Keratinocyte (primary cell): ENCODE results near the gene FOXK1. TPM values are rescaled to one million over a fixed set of nuclear protein-coding genes. Genes with fewer than 3 reads are reported as not detected.

Experiments used
- DNase-seq: peaks from one replicate; pipeline ENCODE4 v3.0.0-alpha.2; 2011; ENCODE audit warnings: low read depth, missing footprints, low spot score
- FAIRE-seq: peaks from 2 replicates; lab custom pipeline; 2011; peaks lifted over from hg19 to GRCh38; lab: Jason Lieb, UNC
- H2AFZ ChIP-seq: 2 replicates; pipeline ENCODE4 v1.6.0; 2012; ENCODE audit warnings: low read length, control low read depth, inconsistent platforms; ENCODE audit not compliant: control insufficient read depth
- H3K27ac ChIP-seq: 2 replicates; pipeline ENCODE4 v1.5.1; 2011; ENCODE audit warnings: low read length; ENCODE audit not compliant: control insufficient read depth, insufficient read depth
- H3K27me3 ChIP-seq: 3 replicates; pipeline ENCODE4 v1.6.0; 2011; ENCODE audit warnings: low read length; ENCODE audit not compliant: control insufficient read depth, insufficient read depth; ENCODE audit errors: extremely low read depth
- H3K36me3 ChIP-seq, 2 experiments: 2 replicates in 1 of 2; 3 replicates in 1 of 2; pipeline ENCODE4 v1.5.1; 2011; ENCODE audit warnings: low read length in 2 of 2, mild to moderate bottlenecking in 1 of 2; ENCODE audit not compliant: control insufficient read depth in 2 of 2, insufficient read depth in 2 of 2; ENCODE audit errors: extremely low read depth in 1 of 2
- H3K4me1 ChIP-seq: 3 replicates; pipeline ENCODE4 v1.5.1; 2011; ENCODE audit warnings: low read length; ENCODE audit not compliant: control insufficient read depth, insufficient read depth; ENCODE audit errors: extremely low read depth
- H3K4me2 ChIP-seq: 3 replicates; pipeline ENCODE4 v1.6.0; 2011; ENCODE audit warnings: low read depth, low read length; ENCODE audit not compliant: control insufficient read depth, insufficient read depth; ENCODE audit errors: extremely low read depth
- H3K4me3 ChIP-seq, 3 experiments: fragments of 200-600 bp in 1 of 3; sonication (generic) in 1 of 3; 2 replicates in 2 of 3; 3 replicates in 1 of 3; pipeline ENCODE4 v1.5.1; 2011 to 2016; ENCODE audit warnings: low read length in 3 of 3, mild to moderate bottlenecking in 3 of 3, control low read depth in 2 of 3, inconsistent platforms in 1 of 3, low read depth in 1 of 3, mixed read lengths in 1 of 3, mixed run types in 1 of 3, moderate library complexity in 1 of 3; ENCODE audit not compliant: control insufficient read depth in 2 of 3, insufficient read depth in 2 of 3; ENCODE audit errors: extremely low read depth in 1 of 3
- H3K79me2 ChIP-seq: 2 replicates; pipeline ENCODE4 v1.6.0; 2012; ENCODE audit warnings: low read length; ENCODE audit not compliant: control insufficient read depth, insufficient read depth
- H3K9ac ChIP-seq: 3 replicates; pipeline ENCODE4 v1.6.0; 2011; ENCODE audit warnings: low read length; ENCODE audit not compliant: control insufficient read depth, insufficient read depth; ENCODE audit errors: extremely low read depth
- H3K9me1 ChIP-seq: 3 replicates; pipeline ENCODE4 v1.6.0; 2011; ENCODE audit warnings: low read length; ENCODE audit not compliant: control insufficient read depth, insufficient read depth; ENCODE audit errors: extremely low read depth
- H3K9me3 ChIP-seq: 2 replicates; pipeline ENCODE4 v1.5.1; 2012; ENCODE audit warnings: low read depth, low read length; ENCODE audit not compliant: control insufficient read depth
- H4K20me1 ChIP-seq: 3 replicates; pipeline ENCODE4 v1.6.0; 2011; ENCODE audit warnings: low read length; ENCODE audit not compliant: control insufficient read depth, insufficient read depth; ENCODE audit errors: extremely low read depth
- CTCF ChIP-seq, 3 experiments: IDR thresholded peaks in 1 of 3; conservative IDR thresholded peaks in 1 of 3; optimal IDR thresholded peaks in 1 of 3; 2 replicates in 2 of 3; 3 replicates in 1 of 3; pipeline versions ENCODE3 to v1.5.1; 2011; ENCODE audit warnings: low read length in 3 of 3, mild to moderate bottlenecking in 3 of 3, moderate library complexity in 2 of 3, control low read depth in 1 of 3, inconsistent platforms in 1 of 3; ENCODE audit not compliant: insufficient read depth in 2 of 3; ENCODE audit errors: extremely low read depth in 1 of 3
- EZH2 ChIP-seq: IDR thresholded peaks from one replicate; pipeline ENCODE4 v1.6.1; 2012; ENCODE audit warnings: inconsistent platforms, mild to moderate bottlenecking, low read length, moderate library complexity
- dilution Hi-C: fragments of 300-500 bp; cut with MboI; formaldehyde crosslinking; loops from one replicate; pipeline ENCODE4 v1.7.0; 2020; ENCODE audit warnings: low sequenced_read_pairs; ENCODE audit not compliant: extremely low pct_ligation_motif_present
- polyA plus RNA-seq, 5 experiments: library from polyadenylated mRNA; depleted of rRNA in 3 of 5; stranded (reverse) in 3 of 5; stranded (forward) in 1 of 5; unstranded in 1 of 5; fragments of >200 nt; gene quantifications; 1 replicate in 1 of 5; 2 replicates in 3 of 5; 3 replicates in 1 of 5; pipeline versions ENCODE4 v1.2.1 to v1.2.3, GENCODE V29; 2011 to 2012; ENCODE audit warnings: missing spikeins in 2 of 5, low read depth in 1 of 5, low replicate concordance in 1 of 5

The FOXK1 gene
- polyA plus RNA-seq, 1 donor (not counting 4 experiments of a cell fraction or from before 2014, with no cell fraction given) = 4.4 TPM

- Histone ChIP-seq H3K4me2 (no peak overlapping the region), H3K4me3 (no peak overlapping the region), H3K9ac (no peak overlapping the region), H3K27me3 (no peaks in the 10 kb centered on the region), H3K27ac (no peak overlapping the region), H3K4me1 (peaks cover 4% of the 10 kb centered on the region), H3K36me3 (peaks cover 0 to 2% of the 10 kb centered on the region in 2 experiments), H3K9me3 (no peaks in the 10 kb centered on the region), H4K20me1 (peaks cover under 1% of the 10 kb centered on the region), H2AFZ (no peak overlapping the region), H3K79me2 (peaks cover 76% of the 10 kb centered on the region), H3K9me1 (no peaks in the 10 kb centered on the region)
- FAIRE-seq (no peak), DNase-seq (no peak)
- TF ChIP-seq CTCF (optimal IDR thresholded peaks at IDR 0.05 in 1 of 3, IDR thresholded peaks at IDR 0.05 in 1 of 3, conservative IDR thresholded peaks at IDR 0.05 in 1 of 3; ENCODE audit: extremely low read depth in 1 of 3, insufficient read depth in 2 of 3, low read length in 3 of 3) = no peak
- TF ChIP-seq EZH2 = no peak
- dilution Hi-C loops = no loop called here
Measured at GRCh38 chr7:4722308-4722707, 40.2 kb downstream of the FOXK1 start.

DNA sequence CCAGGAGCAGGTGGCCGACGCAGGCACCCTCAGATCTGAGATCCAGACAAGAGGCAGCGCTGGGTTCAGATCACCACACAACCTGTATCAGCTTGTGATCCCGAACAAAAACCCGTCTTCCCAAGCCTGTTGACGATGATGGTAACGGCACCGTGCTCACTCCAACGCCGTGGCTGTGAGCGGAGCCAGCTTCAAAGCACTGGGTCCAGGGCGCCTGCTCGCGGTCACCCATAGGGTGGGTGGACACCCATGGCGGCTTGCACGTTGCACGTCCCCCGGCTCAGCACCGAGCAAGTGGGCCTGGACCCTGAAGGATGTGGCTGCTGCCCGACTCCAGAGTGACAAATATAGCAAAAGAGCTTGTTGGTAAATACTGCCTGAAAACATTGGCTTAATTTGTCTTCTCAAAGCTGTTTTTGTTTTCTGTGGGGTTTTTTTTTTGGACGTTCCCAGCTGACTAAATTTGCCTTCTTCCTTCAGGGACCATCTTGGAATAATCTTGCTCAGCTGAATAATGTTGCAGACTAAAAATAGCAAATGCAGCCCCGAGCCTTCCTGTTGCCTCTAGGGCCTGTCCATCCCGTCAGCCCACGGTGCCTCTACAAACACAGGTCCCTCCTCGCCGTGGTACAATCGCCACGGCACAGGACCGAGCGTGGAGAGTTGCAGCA lies 41.0 kb downstream of the FOXK1 start:
- Histone ChIP-seq H3K4me1 (peaks cover 4% of the 10 kb centered on the region), H4K20me1 (no peaks in the 10 kb centered on the region), H3K27ac (no peak overlapping the region), H3K36me3 (peaks cover 0 to 2% of the 10 kb centered on the region in 2 experiments), H3K9ac (no peak overlapping the region), H3K4me3 (no peak overlapping the region), H3K4me2 (no peak overlapping the region), H3K79me2 (peaks cover 75% of the 10 kb centered on the region), H2AFZ (no peak overlapping the region), H3K9me1 (no peaks in the 10 kb centered on the region), H3K27me3 (no peaks in the 10 kb centered on the region), H3K9me3 (no peaks in the 10 kb centered on the region)
- no peak for FAIRE-seq
- dilution Hi-C loops = no loop called here
- TF ChIP-seq CTCF (optimal IDR thresholded peaks at IDR 0.05 in 1 of 3, IDR thresholded peaks at IDR 0.05 in 1 of 3, conservative IDR thresholded peaks at IDR 0.05 in 1 of 3; ENCODE audit: extremely low read depth in 1 of 3, insufficient read depth in 2 of 3, low read length in 3 of 3) (no peak), EZH2 (no peak)
- DNase-seq = no peak
